PC-3 (cell line): ENCODE data around the gene PVALEF. TPM values are rescaled to one million over a fixed set of nuclear protein-coding genes. Genes with fewer than 3 reads are reported as not detected.

Source experiments
- ATAC-seq: fragments of 200-7000 bp; cut with Tn5 transposase; 2 replicates; pipeline ENCODE4 v1.9.1; 2020; ENCODE audit warnings: mild to moderate bottlenecking, moderate library complexity
- BruUV-seq: library from RNA; stranded (reverse); fragments of 400-500 nt; replicated peaks from 2 replicates; lab custom pipeline; 2021; lab: Mats Ljungman, UMichigan
- CTCF ChIA-PET: fragments of 300-600 bp; sonication (Branson Sonifier 250); formaldehyde crosslinking; loops from one replicate; lab custom pipeline; 2022; ENCODE audit warnings: antibody characterized with exemption; lab: Charles Lee
- POLR2A ChIA-PET: fragments of 300-600 bp; sonication (Branson Sonifier 250); formaldehyde crosslinking; loops from one replicate; lab custom pipeline; 2022; ENCODE audit warnings: antibody characterized with exemption; ENCODE audit not compliant: unreplicated experiment; lab: Charles Lee
- DNase-seq: peaks from one replicate; pipeline ENCODE4 v3.0.0-alpha.2; 2015
- H2AFZ ChIP-seq: fragments of 300-600 bp; sonication (generic); 2 replicates; pipeline ENCODE4 v1.6.0; 2016; ENCODE audit warnings: antibody characterized with exemption, low read length
- H3F3A ChIP-seq: fragments of 300-600 bp; sonication (generic); one replicate; pipeline ENCODE4 v1.6.0; 2017; ENCODE audit warnings: antibody characterized with exemption, low read length, control low read depth, mild to moderate bottlenecking; ENCODE audit not compliant: unreplicated experiment
- H3K27ac ChIP-seq: fragments of 300-600 bp; sonication (generic); 2 replicates; pipeline ENCODE4 v1.5.1; 2016; ENCODE audit warnings: mild to moderate bottlenecking, low read length
- H3K27me3 ChIP-seq: fragments of 300-600 bp; sonication (generic); 2 replicates; pipeline ENCODE4 v1.6.1; 2016; ENCODE audit warnings: low read length, mixed read lengths
- H3K36me3 ChIP-seq: fragments of 300-600 bp; sonication (generic); 2 replicates; pipeline ENCODE4 v1.6.1; 2016; ENCODE audit warnings: low read depth, mixed run types, low read length, mixed read lengths
- H3K4me1 ChIP-seq: fragments of 300-600 bp; sonication (generic); 2 replicates; pipeline ENCODE4 v1.5.1; 2016; ENCODE audit warnings: low read length; ENCODE audit not compliant: insufficient read depth
- H3K4me2 ChIP-seq: fragments of 300-600 bp; sonication (generic); 2 replicates; pipeline ENCODE4 v1.6.0; 2016; ENCODE audit warnings: low read length
- H3K4me3 ChIP-seq: fragments of 300-600 bp; sonication (generic); 2 replicates; pipeline ENCODE4 v1.5.1; 2016; ENCODE audit warnings: mild to moderate bottlenecking, low read length, mixed read lengths
- H3K79me2 ChIP-seq: fragments of 300-600 bp; sonication (generic); 2 replicates; pipeline ENCODE4 v1.6.1; 2017; ENCODE audit warnings: low read length, mixed read lengths
- H3K9ac ChIP-seq: fragments of 300-600 bp; sonication (generic); 2 replicates; pipeline ENCODE4 v1.6.0; 2016; ENCODE audit warnings: mild to moderate bottlenecking, low read length
- H3K9me2 ChIP-seq: fragments of 300-600 bp; sonication (generic); replicated peaks from 2 replicates; pipeline ENCODE4 v1.6.1; 2016; ENCODE audit warnings: mixed run types, low read length, mixed read lengths
- H3K9me3 ChIP-seq: fragments of 300-600 bp; sonication (generic); 2 replicates; pipeline ENCODE4 v1.6.1; 2016; ENCODE audit warnings: low read length, mixed read lengths
- H4K20me1 ChIP-seq: fragments of 300-600 bp; sonication (generic); 2 replicates; pipeline ENCODE4 v1.6.1; 2016; ENCODE audit warnings: low read length, mixed read lengths
- EZH2 ChIP-seq: fragments of 300-600 bp; sonication (generic); IDR thresholded peaks from one replicate; pipeline ENCODE4 v1.6.1; 2017; ENCODE audit warnings: antibody characterized with exemption, mild to moderate bottlenecking, low read length; ENCODE audit not compliant: unreplicated experiment
- EZH2phosphoT487 ChIP-seq: fragments of 300-600 bp; sonication (generic); IDR thresholded peaks from 2 replicates; pipeline ENCODE4 v1.6.1; 2018; ENCODE audit warnings: mild to moderate bottlenecking, antibody characterized with exemption, low read length, borderline replicate concordance
- intact Hi-C: fragments of 100-400 bp; cut with micrococcal nuclease; formaldehyde crosslinking; loops from 2 replicates; pipeline ENCODE4 v1.9.0; 2023
- total RNA-seq: library from RNA; depleted of rRNA; stranded (reverse); fragments of >200 nt; gene quantifications from 2 replicates; pipeline ENCODE4 v1.2.3, GENCODE V29; 2014
- TF ChIP-seq, protein P1 (sequence below): fragments of 300-600 bp; sonication (generic); conservative IDR thresholded peaks from 2 replicates; pipeline ENCODE4 v1.5.1; 2017; ENCODE audit warnings: antibody characterized with exemption, low read depth, mild to moderate bottlenecking, low read length

The PVALEF gene
- total RNA-seq, 1 experiment from 2014 or later = not detected

DNA sequence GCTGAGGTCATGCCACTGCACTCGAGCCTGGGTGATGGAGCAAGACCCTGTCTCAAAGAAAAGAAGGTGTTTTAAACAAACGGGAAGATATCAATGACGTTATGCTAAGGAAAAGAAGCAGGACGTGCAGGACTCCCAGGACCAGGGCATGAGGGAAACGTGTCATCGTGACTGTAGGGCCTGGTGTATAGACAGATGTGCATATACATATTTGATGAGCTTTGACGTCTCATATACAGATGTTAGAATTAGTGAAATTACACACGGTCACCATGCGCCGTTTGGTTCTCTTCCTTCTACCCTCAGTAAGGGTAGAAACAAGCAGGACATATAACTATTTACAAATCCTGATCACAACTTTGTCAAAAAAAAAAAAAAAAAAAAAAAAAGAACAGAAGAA is 17.6 kb upstream of the PVALEF start:
- Histone ChIP-seq H3K9me3 (no peaks in the 10 kb centered on the region), H3K4me2 (no peak overlapping the region), H3K4me1 (no peaks in the 10 kb centered on the region), H2AFZ (no peak overlapping the region), H3K27ac (no peak overlapping the region), H3K79me2 (no peaks in the 10 kb centered on the region), H3K9ac (no peak overlapping the region), H3K27me3 (no peaks in the 10 kb centered on the region), H3F3A (no peaks in the 10 kb centered on the region), H3K9me2 (no peaks in the 10 kb centered on the region), H3K36me3 (no peaks in the 10 kb centered on the region), H3K4me3 (no peak overlapping the region), H4K20me1 (no peaks in the 10 kb centered on the region)
- ATAC-seq (no peak), DNase-seq (no peak)
- intact Hi-C loops = no loop called here
- TF ChIP-seq, protein P1, sequence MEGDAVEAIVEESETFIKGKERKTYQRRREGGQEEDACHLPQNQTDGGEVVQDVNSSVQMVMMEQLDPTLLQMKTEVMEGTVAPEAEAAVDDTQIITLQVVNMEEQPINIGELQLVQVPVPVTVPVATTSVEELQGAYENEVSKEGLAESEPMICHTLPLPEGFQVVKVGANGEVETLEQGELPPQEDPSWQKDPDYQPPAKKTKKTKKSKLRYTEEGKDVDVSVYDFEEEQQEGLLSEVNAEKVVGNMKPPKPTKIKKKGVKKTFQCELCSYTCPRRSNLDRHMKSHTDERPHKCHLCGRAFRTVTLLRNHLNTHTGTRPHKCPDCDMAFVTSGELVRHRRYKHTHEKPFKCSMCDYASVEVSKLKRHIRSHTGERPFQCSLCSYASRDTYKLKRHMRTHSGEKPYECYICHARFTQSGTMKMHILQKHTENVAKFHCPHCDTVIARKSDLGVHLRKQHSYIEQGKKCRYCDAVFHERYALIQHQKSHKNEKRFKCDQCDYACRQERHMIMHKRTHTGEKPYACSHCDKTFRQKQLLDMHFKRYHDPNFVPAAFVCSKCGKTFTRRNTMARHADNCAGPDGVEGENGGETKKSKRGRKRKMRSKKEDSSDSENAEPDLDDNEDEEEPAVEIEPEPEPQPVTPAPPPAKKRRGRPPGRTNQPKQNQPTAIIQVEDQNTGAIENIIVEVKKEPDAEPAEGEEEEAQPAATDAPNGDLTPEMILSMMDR = no peak
- TF ChIP-seq EZH2 (no peak), EZH2phosphoT487 (no peak)
- POLR2A ChIA-PET = no interaction called here
- CTCF ChIA-PET = no interaction called here
- BruUV-seq = no TSS peak

DNA sequence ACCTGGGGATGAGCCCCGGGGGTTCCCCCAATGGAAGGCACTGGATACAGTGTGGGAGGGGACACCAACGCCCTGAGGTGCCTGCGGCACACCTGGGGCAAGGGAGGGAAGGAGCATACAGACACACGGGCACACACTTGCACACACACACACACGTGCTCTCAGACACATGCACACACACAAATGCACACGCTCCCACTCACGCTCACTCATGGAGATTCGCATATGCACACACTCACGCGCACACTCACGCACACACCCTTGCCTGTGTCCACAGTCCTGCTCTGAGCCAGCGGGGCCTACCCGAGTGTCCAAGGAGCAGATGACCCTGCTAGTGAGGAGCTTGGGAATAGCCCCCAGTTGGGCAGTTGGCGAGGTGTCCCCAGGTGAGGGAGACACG is 16.7 kb upstream of the PVALEF start:
- TF ChIP-seq, protein P1 = no peak
- TF ChIP-seq EZH2phosphoT487 = no peak
- no peak for TF ChIP-seq EZH2
- CTCF ChIA-PET = no interaction called here
- POLR2A ChIA-PET = no interaction called here

DNA sequence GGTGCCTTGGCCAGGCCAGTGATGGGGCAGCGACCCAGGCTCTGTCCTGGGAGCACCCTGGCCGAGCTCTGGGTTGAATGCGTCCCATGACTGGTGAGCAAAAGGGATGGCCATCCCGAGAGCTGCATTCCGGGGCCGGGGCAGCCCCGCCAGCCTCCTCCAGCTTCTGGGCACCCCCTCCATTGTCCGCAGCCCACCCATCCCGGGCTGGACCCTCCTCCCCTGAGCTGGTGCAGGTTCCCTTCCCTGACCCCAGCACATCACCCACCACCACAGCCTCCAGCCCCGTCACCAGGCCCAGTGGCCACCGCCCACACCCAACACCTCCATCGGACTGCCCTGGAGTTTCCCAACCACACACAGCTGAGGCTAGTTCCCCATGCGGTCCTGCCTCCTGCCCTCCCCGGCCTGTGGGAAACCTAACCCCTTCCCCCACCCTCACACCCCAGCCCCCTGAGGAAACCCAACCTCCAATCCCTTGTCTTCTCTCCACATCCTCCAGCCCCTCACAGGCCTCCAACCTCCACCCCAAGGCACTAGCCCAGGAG is 16.2 kb upstream of the PVALEF start:
- intact Hi-C loops = no loop called here
- no TSS peak for BruUV-seq
- no peak for DNase-seq
- no peaks in the 10 kb centered on the region for H3K4me1 ChIP-seq
- H3K9ac ChIP-seq = no peak overlapping the region
- no peak for ATAC-seq
- ChIA-PET CTCF (no interaction called here), POLR2A (no interaction called here)
- no peaks in the 10 kb centered on the region for H3F3A ChIP-seq
- H3K9me2 ChIP-seq = no peaks in the 10 kb centered on the region
- no peaks in the 10 kb centered on the region for H4K20me1 ChIP-seq
- no peak overlapping the region for H3K4me3 ChIP-seq
- no peaks in the 10 kb centered on the region for H3K9me3 ChIP-seq
- H3K4me2 ChIP-seq = no peak overlapping the region
- no peaks in the 10 kb centered on the region for H3K36me3 ChIP-seq
- no peak overlapping the region for H3K27ac ChIP-seq
- TF ChIP-seq EZH2phosphoT487 (no peak), EZH2 (no peak)
- TF ChIP-seq, protein P1 = no peak
- no peak overlapping the region for H2AFZ ChIP-seq
- no peaks in the 10 kb centered on the region for H3K27me3 ChIP-seq
- no peaks in the 10 kb centered on the region for H3K79me2 ChIP-seq

More for the DNA sequence above, 16.7 kb upstream of the PVALEF start:
- Histone ChIP-seq H3K4me1 (no peaks in the 10 kb centered on the region), H3F3A (no peaks in the 10 kb centered on the region), H3K9me3 (no peaks in the 10 kb centered on the region), H2AFZ (no peak overlapping the region), H3K9me2 (no peaks in the 10 kb centered on the region), H4K20me1 (no peaks in the 10 kb centered on the region), H3K4me3 (no peak overlapping the region), H3K27ac (no peak overlapping the region), H3K27me3 (no peaks in the 10 kb centered on the region), H3K36me3 (no peaks in the 10 kb centered on the region), H3K79me2 (no peaks in the 10 kb centered on the region), H3K4me2 (no peak overlapping the region), H3K9ac (no peak overlapping the region)
- no peak for DNase-seq
- ATAC-seq = no peak
- BruUV-seq = no TSS peak
- intact Hi-C loops = no loop called here
